ENCODE data around the gene KIF26B.

GRCh38 chr1:245552331-245552730, 397.5 kb downstream of the KIF26B start:
- TF ChIP-seq CTCF (conservative IDR thresholded peaks at IDR 0.05; ENCODE audit: low read length): no peak
- TF ChIP-seq EZH2phosphoT487 (IDR thresholded peaks at IDR 0.05; ENCODE audit: borderline replicate concordance, low read depth, low read length): no peak

Measured in OCI-LY7 (cell line).